CD4-positive, alpha-beta T cell treated with Interleukin-1 beta for 1 hour (primary cell): ENCODE results near the gene NUB1.

Experiments
- DNase-seq, 2 donors: peaks; one replicate each; pipeline ENCODE4 v3.0.0-alpha.2; 2020 to 2022

NUB1 gene

GRCh38 chr7:151346470-151346769 is 4.8 kb downstream of the NUB1 start:
- no peak for DNase-seq

GRCh38 chr7:151347200-151347599 is 5.6 kb downstream of the NUB1 start:
- no peak for DNase-seq

- DNase-seq, result no peak
These were observed 7.4 kb downstream of the NUB1 start for GRCh38 chr7:151348970-151349369.

GRCh38 chr7:151349507-151349853 is 7.9 kb downstream of the NUB1 start:
- no peak for DNase-seq

- peak; percentile 40 to 41 for DNase-seq
These were observed 9.4 kb downstream of the NUB1 start for GRCh38 chr7:151351027-151351426.

- peak; percentile 69 to 81 for DNase-seq
These were observed 10.4 kb downstream of the NUB1 start for GRCh38 chr7:151351967-151352366.

GRCh38 chr7:151352512-151352911 is 10.9 kb downstream of the NUB1 start:
- DNase-seq, result no peak

- DNase-seq, result no peak
These were observed 19.8 kb downstream of the NUB1 start for GRCh38 chr7:151361193-151361959.

GRCh38 chr7:151363182-151363581 is 21.6 kb downstream of the NUB1 start:
- no peak for DNase-seq

GRCh38 chr7:151366166-151366879 is 24.7 kb downstream of the NUB1 start:
- DNase-seq, result no peak

- no peak for DNase-seq
These were observed 25.2 kb downstream of the NUB1 start for GRCh38 chr7:151366880-151367222.

- no peak for DNase-seq
These were observed 25.7 kb downstream of the NUB1 start for GRCh38 chr7:151367284-151367683.

- DNase-seq, result peak; percentile 81 to 82
These were observed 26.5 kb downstream of the NUB1 start for GRCh38 chr7:151368136-151368571.

GRCh38 chr7:151371266-151371665 is 29.7 kb downstream of the NUB1 start:
- DNase-seq, result no peak

- no peak for DNase-seq
These were observed 31.1 kb downstream of the NUB1 start for GRCh38 chr7:151372612-151373265.

- no peak for DNase-seq
These were observed 32.0 kb downstream of the NUB1 start for GRCh38 chr7:151373599-151373998.

- DNase-seq, result no peak
These were observed 32.5 kb downstream of the NUB1 start for GRCh38 chr7:151374139-151374538.

GRCh38 chr7:151374726-151375125 is 33.1 kb downstream of the NUB1 start:
- DNase-seq, result no peak

GRCh38 chr7:151375530-151376217 is 34.1 kb downstream of the NUB1 start:
- no peak for DNase-seq

GRCh38 chr7:151376218-151376902 is 34.7 kb downstream of the NUB1 start:
- no peak for DNase-seq

GRCh38 chr7:151377406-151377805 is 35.8 kb downstream of the NUB1 start:
- DNase-seq, result no peak

- no peak for DNase-seq
These were observed 36.4 kb downstream of the NUB1 start for GRCh38 chr7:151378011-151378410.
